Measurements from ENCODE around the gene SLC25A5.
A peak's percentile ranks its signal among the peaks of the same experiment; 100 is the strongest.
"Not testable (repeated sequence)": the region's sequence is repeated elsewhere in the genome, so short reads cannot be mapped to it uniquely, and the experiment has no call there.

The SLC25A5 gene

DNA sequence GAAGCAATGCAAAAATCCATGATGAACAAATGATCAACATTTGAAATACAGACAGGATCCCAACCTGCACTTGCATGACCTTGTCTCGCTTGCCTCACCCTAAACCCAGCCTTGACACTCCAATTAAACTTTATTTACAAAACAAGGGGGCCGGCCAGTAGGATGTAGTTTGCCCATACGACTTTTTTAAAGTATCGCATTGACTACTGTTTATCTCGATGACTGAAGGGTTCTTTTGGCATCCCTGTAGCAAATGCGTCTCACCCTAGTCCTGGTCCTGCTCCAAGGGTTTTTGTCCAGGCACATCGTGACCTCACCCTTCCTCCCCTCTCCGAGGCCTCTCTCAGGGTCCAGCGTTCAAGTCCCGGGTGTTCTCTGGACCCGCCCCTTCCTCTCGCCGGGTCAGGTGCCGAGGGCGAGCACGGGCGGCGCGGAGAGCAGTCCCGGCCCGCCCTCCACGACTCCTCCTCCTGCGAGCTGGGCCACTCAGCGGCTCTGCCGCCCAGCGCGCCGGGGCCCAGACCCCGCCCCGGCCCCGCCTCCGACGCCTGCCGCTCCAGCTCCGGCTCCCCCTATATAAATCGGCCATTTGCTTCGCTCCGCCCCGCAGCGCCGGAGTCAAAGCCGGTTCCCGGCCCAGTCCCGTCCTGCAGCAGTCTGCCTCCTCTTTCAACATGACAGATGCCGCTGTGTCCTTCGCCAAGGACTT, at the start of gene SLC25A5:
SLC25A5 (plus strand) TSS at position 603 of the 709 bp plus-strand sequence; CDS start at position 675, 72 bp downstream.
- DNase-seq, result peak; percentile 92 to 96

DNA sequence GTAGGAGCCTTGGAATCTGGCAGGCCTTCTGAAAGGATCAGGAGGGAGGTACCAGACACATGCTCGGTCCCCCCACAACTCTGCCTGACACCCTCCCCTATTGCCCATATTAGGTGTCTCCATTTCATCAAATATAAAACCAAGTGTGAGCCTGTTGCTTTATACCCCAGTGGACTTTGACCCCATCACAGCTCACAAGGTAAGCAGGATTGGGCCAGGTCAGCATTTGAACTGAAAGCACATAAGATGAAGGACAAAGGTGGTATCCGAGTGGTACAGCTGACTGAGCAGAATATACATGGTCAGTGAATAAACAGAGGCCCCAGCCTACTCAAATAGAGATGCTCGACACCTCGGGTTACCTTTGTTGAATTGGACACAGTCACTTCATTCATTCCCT, 49.1 kb upstream of the SLC25A5 start:
- DNase-seq, result no peak

DNA sequence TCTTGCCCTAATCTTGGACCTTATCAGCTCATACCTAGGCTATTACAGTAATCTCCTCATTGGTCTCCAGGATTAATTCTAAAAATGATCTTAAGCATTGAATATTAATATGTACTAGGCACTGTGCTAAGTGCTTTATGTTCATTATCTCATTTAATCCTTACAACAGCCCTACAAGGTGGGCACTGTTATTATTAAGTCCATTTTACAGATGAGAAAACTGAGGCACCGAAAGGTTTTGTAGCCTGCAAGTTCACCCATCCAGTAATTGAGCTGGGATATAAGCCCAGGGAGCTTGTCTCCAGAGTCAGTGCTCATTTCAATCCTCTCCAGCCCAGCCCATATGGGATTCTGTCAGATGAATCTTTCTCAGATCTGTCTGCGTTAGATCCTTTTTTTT, 48.3 kb upstream of the SLC25A5 start:
- no peak for DNase-seq

DNA sequence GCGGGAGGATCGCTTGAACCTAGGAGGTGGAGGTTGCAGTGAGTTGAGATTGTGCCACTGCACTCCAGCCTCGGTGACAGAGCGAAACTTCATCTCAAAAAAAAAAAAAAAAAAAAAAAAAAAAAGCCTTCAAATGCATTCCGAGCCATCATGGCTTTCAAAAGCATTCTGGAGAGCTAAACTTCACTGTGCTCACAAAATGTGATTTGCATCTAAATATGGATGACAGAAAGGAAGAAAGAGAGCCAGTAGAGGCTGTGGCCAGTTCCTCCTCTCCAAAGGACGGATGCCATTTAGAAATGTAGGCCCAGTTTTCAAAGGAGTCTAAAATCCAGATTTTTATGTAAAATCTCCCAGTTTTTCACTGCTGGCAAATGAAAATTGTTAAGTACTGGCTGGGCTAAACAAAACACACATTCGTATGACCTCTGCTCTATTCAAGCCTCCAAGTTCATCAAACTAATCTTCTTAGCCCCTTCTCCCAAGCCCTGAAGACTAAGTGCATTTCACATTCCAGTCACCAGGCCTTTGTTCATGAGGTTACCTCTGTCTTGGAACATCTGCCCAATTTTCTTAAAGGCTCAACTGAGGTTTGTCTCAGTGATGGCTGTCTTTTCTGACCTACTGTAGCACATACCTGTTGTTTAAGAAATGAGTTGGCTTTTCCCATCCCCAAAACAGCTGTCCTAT, 47.1 kb upstream of the SLC25A5 start:
- no peak for DNase-seq

DNA sequence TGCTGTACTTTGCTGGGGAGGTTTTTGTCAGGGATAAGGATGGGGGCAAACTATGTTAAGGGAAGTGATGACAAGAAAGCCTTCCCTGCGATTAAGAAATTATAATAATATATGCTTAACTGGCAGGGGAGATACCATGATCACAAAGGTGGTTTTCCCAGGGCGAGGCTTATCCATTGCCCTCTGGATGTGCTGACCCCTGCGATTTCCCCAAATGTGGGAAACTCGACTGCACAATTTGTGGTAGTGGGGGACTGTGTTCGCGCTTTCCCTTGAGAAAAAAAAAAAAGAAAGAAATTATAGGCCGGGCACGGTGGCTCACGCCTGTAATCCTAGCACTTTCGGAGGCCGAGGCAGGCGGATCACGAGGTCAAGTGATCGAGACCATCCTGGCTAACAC, 44.6 kb upstream of the SLC25A5 start:
- DNase-seq, result no peak

DNA sequence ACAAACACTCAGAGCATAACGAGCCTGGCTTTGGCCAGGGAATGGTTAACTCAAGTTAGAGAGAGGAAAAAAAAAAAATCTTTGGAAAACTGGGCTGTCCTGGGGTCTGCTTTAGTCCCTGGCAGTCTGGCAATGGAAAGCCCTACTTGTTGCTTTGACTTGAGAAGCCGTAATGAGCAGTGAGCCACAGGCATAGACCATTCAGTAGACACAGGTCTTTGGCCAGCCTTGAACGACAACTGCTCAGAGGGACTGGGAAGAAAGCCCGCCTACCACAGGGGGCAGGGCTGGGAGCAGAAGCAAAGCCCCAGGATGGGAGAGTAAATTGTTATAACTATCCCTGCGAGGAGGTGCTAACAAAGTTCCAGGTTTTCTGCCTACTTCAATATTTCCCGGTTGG, 43.2 kb upstream of the SLC25A5 start:
- no peak for DNase-seq

DNA sequence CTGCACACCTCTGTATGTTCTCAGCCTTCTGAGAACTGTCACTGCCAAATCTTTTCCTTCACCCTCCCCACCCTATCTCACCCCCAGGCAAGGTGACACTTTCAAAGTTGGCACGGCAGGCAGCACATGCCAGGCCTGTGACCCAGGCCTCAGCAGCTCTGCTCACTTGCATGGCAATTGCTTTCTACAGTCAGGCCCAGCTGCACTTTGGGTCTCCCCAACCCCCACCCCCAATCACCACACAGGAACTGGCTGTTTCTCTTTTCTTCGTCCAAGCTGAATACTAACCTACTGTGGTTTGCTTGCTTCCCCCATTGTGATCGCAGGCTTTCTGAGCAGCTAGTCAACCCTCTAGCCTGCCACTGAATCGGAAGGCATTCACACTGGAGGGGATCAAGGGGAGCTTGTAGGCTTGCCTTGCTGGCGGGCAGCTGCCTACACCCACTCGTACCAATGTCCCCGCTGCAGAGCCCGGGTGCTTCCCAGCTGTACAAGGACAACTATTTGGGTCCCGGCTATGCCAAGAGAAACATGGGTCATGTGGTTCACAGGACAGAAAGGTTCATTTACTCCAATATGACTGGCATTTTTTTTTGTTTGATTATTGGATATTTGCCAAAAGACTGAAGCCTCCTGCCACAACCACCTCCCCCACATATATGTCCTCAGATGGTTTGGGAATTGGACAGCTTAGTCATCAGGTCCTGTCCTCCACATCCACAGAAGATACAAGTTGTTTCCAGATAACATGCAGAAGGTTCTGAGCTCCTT, 41.0 kb upstream of the SLC25A5 start:
- no peak for DNase-seq

DNA sequence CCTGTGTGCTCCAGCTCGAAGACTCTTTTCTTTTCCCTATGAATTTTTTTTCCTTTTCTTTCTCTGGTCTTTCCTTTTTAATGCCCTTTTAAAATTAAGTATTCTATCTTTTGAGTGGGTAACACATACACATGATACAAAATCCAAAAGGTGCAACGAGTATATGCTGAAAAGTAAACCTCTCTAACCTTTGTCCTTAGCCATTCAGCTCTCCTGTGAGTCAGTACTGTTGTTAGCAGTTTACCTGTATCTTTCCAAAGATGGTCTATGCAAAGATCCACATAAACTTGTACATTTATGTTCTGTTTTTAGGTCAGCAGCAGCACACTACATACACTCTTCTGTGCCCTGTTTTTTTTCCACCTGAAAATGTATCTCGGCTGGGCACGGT, 40.5 kb upstream of the SLC25A5 start:
- no peak for DNase-seq

DNA sequence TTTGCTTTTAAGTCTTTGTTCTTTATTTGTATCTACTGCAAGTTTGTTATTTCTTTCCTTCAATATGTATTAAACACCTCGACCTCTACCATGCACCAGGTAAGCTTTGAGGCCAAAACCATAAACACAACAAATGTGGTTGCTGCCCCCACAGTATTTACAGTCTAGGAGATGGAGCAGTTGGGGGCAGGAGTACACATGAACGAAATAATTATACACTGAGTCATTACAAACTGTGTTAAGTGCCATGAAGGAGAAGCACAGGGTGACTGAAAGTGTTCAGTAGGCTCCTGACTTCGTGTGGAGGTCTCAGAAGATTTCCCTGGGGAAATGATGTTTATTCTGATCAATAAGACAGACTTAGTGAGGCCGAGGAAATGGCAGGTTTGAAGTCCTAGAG, 38.8 kb upstream of the SLC25A5 start:
- DNase-seq, result no peak

DNA sequence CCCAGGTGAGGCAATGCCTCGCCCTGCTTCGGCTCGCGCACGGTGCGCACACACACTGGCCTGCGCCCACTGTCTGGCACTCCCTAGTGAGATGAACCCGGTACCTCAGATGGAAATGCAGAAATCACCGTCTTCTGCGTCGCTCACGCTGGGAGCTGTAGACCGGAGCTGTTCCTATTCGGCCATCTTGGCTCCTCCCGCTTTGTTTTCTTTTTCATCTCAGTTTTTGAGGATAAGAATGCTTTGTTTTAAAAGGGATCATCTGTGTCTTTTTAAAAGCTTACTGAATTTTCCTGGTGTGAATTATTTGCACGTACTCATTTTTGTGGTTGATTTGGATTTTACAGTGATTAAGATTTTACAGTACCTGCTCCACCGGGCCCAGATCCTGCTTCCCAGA, 26.9 kb upstream of the SLC25A5 start:
- not testable (repeated sequence) for DNase-seq

DNA sequence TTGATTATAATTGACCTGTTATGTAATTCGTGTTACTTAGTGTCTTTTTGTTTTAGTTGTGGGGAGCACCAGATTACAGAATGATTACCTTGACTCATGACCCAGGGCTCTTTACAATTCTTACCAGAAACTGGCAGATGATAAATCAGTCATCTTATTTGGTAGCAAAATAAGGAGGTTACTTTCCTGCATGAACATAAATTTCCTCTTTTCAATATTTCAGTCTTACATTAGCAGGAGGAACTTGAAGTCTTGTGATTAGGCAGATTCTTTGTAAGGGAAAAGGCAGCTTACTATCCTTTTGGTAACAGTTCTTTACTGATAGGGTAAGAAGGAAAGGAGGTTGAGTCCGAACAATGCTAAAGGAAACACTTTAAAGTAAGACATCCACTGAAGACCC, 26.0 kb upstream of the SLC25A5 start:
- DNase-seq, result no peak

DNA sequence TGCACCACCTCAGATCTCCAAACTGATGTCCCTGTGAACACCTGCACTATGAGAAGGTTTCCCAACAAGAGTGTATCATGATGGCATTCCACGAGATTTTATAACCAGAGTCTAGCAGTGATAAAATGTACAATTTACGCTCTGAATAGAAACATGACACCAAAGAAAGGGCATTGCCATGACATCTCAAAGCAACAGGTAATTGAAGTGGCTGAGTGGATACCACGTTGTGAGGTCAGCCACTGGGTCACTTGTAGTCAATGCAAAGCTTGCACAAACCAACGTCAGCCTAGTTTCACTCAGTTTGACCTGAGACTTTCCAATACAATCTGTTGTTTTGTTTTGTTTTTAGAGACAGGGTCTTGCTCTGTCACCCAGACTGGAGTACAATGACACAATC, 15.0 kb upstream of the SLC25A5 start:
- no peak for DNase-seq

DNA sequence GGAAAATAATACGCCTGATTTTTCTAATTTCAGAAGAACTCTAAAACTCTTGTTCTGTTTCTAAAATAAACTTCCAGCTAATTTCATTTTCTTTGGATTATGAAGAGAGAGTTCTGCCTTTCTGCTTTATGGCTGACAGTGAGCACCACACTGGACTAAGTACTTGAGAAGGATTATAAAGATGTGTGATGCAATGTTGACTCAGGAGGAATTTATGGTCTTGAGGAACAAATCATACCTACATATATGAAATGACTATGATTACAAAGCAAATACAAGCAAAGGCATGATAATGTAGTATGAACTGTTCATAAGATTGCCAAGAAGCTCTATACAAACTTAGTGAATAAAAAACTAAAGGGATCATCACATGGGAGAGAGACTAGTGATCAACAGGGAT, 13.0 kb upstream of the SLC25A5 start:
- DNase-seq, result no peak

DNA sequence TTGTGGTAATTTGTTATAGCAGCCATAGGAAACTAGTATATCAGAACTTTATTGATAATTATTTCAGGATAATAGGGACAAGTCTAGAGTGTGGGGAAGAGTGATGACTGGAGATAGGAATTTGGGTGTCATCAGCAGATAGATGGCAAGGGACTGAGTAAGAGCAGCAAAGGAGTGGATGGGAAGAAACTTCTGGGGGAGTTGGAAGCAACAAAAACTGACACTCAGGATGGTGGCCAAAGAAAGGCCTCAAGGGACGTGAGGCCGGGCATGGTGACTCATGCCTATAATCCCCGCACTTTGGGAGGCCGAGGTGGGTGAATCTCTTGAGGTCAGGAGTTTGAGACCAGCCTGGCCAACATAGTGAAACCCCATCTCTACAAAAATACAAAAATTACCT, 9.1 kb upstream of the SLC25A5 start:
- no peak for DNase-seq

DNA sequence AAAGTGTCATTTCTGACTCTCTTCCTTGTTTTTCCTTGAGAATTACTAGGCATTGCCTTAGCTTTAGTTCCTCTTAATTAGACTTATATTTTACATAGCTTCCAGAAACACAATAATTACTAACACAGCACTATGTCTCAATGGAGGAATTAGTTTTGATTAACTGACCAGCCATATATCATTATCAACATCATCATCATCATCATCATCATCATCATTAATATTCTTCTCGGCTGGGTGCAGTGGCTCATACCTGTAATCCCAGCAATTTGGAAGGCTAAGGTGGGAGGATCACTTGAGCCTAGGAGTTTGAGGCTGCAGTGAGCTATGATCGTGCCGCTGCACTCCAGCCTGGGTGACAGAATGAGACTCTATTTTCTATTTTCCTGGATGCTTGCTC, 2.7 kb upstream of the SLC25A5 start:
- no peak for DNase-seq

DNA sequence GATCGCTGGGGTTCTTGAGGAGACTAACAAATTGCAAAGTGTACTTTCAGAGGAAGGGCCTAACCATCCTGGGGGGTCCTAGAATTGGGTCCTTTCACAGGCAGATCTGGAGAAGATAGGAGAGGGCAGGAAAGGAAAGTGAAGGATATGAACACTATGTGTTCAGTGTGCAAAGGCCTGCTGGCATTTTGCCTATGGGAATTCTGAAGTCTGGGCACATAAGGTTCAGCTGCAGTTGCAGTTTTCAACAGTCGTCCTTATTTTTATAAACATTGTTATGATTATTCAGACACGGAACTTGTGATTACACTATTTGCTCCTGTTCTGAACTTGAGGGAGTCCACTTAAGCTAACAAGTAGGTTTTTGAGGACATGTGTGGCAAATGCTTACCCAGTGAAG, 1.3 kb upstream of the SLC25A5 start:
- DNase-seq, result no peak

DNA sequence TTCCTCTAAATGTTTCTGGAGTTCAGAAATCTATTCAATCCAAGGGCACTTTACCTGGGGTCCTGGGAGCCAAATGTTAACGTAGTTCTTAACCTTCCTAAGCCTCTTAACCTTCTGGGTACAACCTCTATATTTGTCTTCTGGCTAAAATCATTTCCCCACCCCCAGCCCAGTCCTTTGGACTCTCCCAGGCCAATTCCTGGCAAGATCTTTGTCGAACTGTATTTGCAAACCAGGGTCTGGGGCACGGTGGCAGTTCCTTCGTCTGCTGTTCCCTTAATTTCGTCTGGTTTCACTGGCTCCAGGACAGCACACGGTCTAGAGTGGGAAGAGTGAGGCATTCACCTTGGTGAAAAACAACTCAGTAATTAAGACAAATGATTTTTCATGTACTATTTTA, 811 bp upstream of the SLC25A5 start:
- no peak for DNase-seq

DNA sequence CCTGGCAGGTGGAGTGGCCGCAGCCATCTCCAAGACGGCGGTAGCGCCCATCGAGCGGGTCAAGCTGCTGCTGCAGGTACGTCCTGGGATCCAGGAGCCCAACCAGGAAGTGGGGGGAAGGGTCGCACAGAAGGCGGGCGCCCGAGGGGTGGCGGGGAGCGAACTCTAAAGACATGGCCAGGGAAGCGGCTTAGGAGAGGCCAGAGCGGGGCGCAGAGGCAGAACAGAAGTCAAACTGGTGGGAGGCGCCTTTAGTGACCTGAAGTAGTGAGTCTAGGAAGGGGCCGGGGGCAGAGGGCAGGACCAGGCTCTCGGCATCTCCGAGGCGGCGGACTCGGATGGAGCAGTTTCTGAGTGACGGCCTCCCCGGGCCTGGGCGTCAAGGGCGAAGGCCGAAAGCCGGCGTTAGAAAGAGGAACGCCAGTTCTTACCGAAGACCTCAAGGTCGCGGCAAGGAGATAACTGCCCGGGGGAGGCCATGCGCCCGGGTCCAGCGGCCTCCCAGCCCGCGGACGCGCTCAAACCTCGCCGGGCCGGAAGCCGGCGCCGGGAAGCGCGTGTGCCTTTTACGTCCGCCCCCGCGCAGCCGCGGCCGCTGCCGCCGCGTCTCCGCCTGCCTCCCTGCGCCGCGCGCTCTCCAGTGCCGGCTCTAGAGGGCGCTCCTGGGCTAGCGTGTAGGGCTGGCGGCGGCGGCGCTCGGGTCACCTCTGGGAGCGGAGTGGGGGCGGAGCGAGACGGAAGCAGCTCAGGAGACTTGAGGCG, 488 bp downstream of the SLC25A5 start:
- DNase-seq, result peak; percentile 91 to 94

DNA sequence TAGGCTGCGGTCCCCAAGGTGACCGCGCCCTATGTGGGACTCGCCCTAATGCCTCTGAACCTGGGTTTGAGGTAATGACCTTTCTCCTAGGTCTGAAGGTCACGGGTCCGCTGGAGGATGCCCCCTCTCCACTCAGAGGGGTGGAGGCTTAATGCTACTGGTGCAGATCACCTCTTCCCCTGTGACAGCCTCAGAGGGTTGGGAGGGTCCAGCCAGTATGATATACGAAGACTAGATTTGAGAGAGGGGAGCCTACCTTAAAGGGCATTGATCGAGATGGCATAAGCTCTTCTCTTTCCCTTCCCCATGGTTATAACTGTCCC, 1.0 kb downstream of the SLC25A5 start:
- DNase-seq, result no peak

DNA sequence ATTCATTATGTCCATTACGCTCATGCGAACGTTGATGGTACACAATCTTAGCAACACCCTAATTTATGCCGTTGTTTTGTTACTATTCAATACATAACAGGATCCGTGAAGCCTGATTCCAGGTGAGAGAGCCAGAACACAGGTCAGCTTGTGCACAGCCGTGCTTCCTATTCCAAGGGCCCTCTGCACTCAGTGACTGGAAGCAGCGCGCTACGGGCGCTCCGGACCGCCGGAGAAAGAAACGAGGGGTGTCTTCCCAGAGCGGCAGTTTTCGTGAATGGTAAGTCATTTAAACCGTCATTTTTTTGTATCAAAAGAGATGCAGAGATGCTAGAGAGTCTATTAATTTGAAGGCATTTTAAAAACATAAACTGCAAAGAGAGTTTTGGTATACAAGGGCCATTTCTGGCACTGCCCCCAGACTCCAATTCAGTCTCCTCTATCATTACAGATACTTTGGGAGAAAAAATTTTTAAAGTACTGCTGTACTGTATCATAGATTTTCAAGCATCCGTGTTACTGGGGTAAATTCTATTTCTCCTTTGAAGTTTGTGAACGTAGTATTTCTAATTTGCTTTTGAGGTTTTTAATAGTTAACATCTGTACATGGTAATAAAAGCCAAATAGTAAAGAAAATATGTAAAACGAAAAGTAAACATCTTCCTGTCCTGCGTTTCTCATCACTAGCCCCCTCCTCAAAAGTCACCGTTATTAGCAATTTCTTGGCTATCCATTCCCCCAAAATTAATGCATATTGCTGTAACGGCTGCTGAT, 6.6 kb downstream of the SLC25A5 start:
- no peak for DNase-seq

DNA sequence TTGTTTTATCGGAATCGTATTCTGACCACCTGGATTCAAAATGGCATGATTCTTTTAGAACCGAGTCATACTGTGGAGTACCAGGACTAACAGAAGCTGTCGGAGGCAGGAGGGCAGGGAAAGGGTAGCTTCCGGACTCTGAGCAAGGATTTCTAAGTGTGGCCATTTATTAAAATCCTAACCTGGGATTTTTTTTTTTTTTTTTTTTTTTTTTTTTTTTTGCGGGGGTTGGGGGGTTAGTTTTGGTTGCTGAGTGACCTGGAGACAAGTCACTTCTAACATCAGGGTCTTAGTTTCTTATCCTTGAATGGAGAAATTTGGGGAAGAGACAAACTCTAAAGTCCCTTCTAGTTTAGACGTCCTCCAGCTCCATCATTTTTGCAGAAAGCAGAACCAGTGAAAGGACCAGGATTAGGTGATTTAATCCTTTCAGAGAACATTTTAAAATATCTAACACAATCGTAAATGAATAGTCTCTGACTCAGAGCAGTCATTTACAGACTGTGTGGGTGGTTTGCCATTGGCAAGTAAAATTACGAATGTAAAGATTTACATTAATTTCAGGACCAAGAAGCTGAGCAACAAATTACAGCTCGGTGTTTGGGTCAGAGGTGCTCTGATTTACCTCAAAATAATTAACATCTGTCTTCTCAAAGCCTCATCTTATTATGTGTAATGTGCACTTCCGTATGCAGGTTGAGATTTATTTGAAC, 7.3 kb downstream of the SLC25A5 start:
- no peak for DNase-seq

DNA sequence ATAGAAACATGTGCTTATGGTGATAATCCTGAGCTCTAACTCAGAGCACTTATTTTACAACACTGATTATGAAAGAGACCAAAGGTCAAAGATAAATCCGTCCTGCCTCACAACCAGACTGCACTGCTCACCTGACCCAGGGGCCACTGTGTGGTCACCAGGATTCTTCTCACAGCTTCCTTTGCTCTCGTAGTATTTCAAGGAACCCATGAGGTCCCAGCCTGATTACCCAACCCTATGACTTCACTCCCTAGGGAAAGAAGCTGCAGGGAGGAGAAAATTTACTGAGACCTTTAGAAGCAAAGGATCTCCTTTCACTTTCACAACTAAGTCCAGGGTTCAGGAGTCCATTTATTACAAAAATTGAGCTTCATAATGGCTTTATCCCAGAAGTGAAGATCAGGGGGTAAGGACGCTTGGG, 9.6 kb downstream of the SLC25A5 start:
- DNase-seq, result no peak

Measured in NCI-H2081 (cell line).